ENCODE measurements around the gene NUDT19.

Gene NUDT19

GRCh38 chr19:32718286-32718685 lies 26.7 kb downstream of the NUDT19 start:
- no peaks in the 10 kb centered on the region for H3K79me2 ChIP-seq (ENCODE audit: low read length)
- H4K20me1 ChIP-seq (ENCODE audit: insufficient read depth, low read length) = no peaks in the 10 kb centered on the region
- 0 out of 2 replicates have a peak, but pooled peaks cover 2% of the 10 kb centered on the region for H3F3A ChIP-seq (ENCODE audit: insufficient read depth, low read length)
- no peaks in the 10 kb centered on the region for H3K9me2 ChIP-seq (replicated peaks; ENCODE audit: insufficient read depth, low read length)
- TF ChIP-seq EZH2phosphoT487 (IDR thresholded peaks at IDR 0.05; ENCODE audit: low read length) = no peak
- no peak for TF ChIP-seq CTCF (IDR thresholded peaks at IDR 0.05; ENCODE audit: low read length)
- no peak for TF ChIP-seq EZH2 (optimal IDR thresholded peaks at IDR 0.05; ENCODE audit: low read depth, low read length)
- H3K4me3 ChIP-seq (ENCODE audit: low read length) = no peak overlapping the region
- no peak for DNase-seq
- no peak overlapping the region for H3K4me2 ChIP-seq (ENCODE audit: low read depth, low read length)
- no peak overlapping the region for H2AFZ ChIP-seq (ENCODE audit: low read length)
- H3K27ac ChIP-seq (ENCODE audit: low read length) = no peak overlapping the region
- H3K27me3 ChIP-seq (replicated peaks; ENCODE audit: insufficient read depth, low read length) = no peaks in the 10 kb centered on the region
- H3K9ac ChIP-seq (ENCODE audit: low read length) = no peak overlapping the region
- H3K36me3 ChIP-seq (replicated peaks; ENCODE audit: insufficient read depth, low read length) = no peaks in the 10 kb centered on the region
- no peaks in the 10 kb centered on the region for H3K9me3 ChIP-seq (replicated peaks; ENCODE audit: insufficient read depth, low read length)
- no peaks in the 10 kb centered on the region for H3K4me1 ChIP-seq (ENCODE audit: low read length)

GRCh38 chr19:32719611-32720059 lies 28.0 kb downstream of the NUDT19 start, which contains the start of gene TDRD12:
Gene TDRD12, plus strand, starts transcription at chr19:32719767. Its CDS starts 306 bp downstream, at chr19:32720073.
- Histone ChIP-seq H3K4me2 (ENCODE audit: low read depth, low read length) (no peak within 1 kb of the TSS), H3K4me3 (ENCODE audit: low read length) (no peak within 1 kb of the TSS)

GRCh38 chr19:32720216-32720935 lies 28.8 kb downstream of the NUDT19 start:
- Histone ChIP-seq H3K4me1 (ENCODE audit: low read length) (no peaks in the 10 kb centered on the region), H3K4me3 (ENCODE audit: low read length) (no peak overlapping the region), H3K9ac (ENCODE audit: low read length) (no peak overlapping the region), H3K4me2 (ENCODE audit: low read depth, low read length) (no peak overlapping the region), H3K27me3 (replicated peaks; ENCODE audit: insufficient read depth, low read length) (no peaks in the 10 kb centered on the region), H4K20me1 (ENCODE audit: insufficient read depth, low read length) (no peaks in the 10 kb centered on the region), H2AFZ (ENCODE audit: low read length) (no peak overlapping the region), H3K36me3 (replicated peaks; ENCODE audit: insufficient read depth, low read length) (no peaks in the 10 kb centered on the region), H3K79me2 (ENCODE audit: low read length) (no peaks in the 10 kb centered on the region), H3K9me2 (replicated peaks; ENCODE audit: insufficient read depth, low read length) (no peaks in the 10 kb centered on the region), H3K27ac (ENCODE audit: low read length) (no peak overlapping the region), H3F3A (ENCODE audit: insufficient read depth, low read length) (0 out of 2 replicates have a peak, but pooled peaks cover 2% of the 10 kb centered on the region), H3K9me3 (replicated peaks; ENCODE audit: insufficient read depth, low read length) (no peaks in the 10 kb centered on the region)
- DNase-seq = no peak
- TF ChIP-seq EZH2 (optimal IDR thresholded peaks at IDR 0.05; ENCODE audit: low read depth, low read length) (no peak), CTCF (IDR thresholded peaks at IDR 0.05; ENCODE audit: low read length) (no peak), EZH2phosphoT487 (IDR thresholded peaks at IDR 0.05; ENCODE audit: low read length) (no peak)

More at GRCh38 chr19:32719611-32720059, 28.0 kb downstream of the NUDT19 start, which contains the start of gene TDRD12:
- H3K27ac ChIP-seq (ENCODE audit: low read length) = no peak within 1 kb of the TSS
- H3K79me2 ChIP-seq (ENCODE audit: low read length) = no peaks in the 10 kb centered on the region
- H3K27me3 ChIP-seq (replicated peaks; ENCODE audit: insufficient read depth, low read length) = no peaks in the 10 kb centered on the region
- H3K9me3 ChIP-seq (replicated peaks; ENCODE audit: insufficient read depth, low read length) = no peaks in the 10 kb centered on the region
- H3F3A ChIP-seq (ENCODE audit: insufficient read depth, low read length) = 0 out of 2 replicates have a peak, but pooled peaks cover 2% of the 10 kb centered on the region
- DNase-seq = no peak
- H3K4me1 ChIP-seq (ENCODE audit: low read length) = no peaks in the 10 kb centered on the region
- TF ChIP-seq EZH2phosphoT487 (IDR thresholded peaks at IDR 0.05; ENCODE audit: low read length) (no peak), CTCF (IDR thresholded peaks at IDR 0.05; ENCODE audit: low read length) (no peak), EZH2 (optimal IDR thresholded peaks at IDR 0.05; ENCODE audit: low read depth, low read length) (no peak)
- no peaks in the 10 kb centered on the region for H3K9me2 ChIP-seq (replicated peaks; ENCODE audit: insufficient read depth, low read length)
- no peaks in the 10 kb centered on the region for H4K20me1 ChIP-seq (ENCODE audit: insufficient read depth, low read length)
- no peaks in the 10 kb centered on the region for H3K36me3 ChIP-seq (replicated peaks; ENCODE audit: insufficient read depth, low read length)
- H3K9ac ChIP-seq (ENCODE audit: low read length) = no peak within 1 kb of the TSS
- H2AFZ ChIP-seq (ENCODE audit: low read length) = no peak within 1 kb of the TSS

Data from MM.1S (cell line).